Esophagus (tissue), 2 donors: Measurements from ENCODE around the gene LRIG3. TPM values are rescaled to one million over a fixed set of nuclear protein-coding genes. Genes with fewer than 3 reads are reported as not detected.

Experiments used
- H3K27ac ChIP-seq, 2 donors: one replicate each; pipeline ENCODE4 v1.5.1; 2013; ENCODE audit warnings: low read depth in 2 of 2, mild to moderate bottlenecking in 2 of 2, inconsistent platforms in 1 of 2, low read length in 1 of 2, moderate library complexity in 1 of 2
- H3K27me3 ChIP-seq, 2 donors: one replicate each; pipeline ENCODE4 v1.6.1; 2013; ENCODE audit warnings: low read length in 2 of 2, control low read depth in 1 of 2, mild to moderate bottlenecking in 1 of 2; ENCODE audit not compliant: insufficient read depth in 2 of 2, control insufficient read depth in 1 of 2
- H3K36me3 ChIP-seq, 2 donors: one replicate each; pipeline ENCODE4 v1.6.1; 2013; ENCODE audit warnings: low read length in 1 of 2; ENCODE audit not compliant: control insufficient read depth in 2 of 2, insufficient read depth in 2 of 2
- H3K4me1 ChIP-seq, 2 donors: one replicate each; pipeline ENCODE4 v1.6.1; 2013; ENCODE audit warnings: low read length in 1 of 2; ENCODE audit not compliant: control insufficient read depth in 2 of 2, insufficient read depth in 2 of 2
- H3K4me3 ChIP-seq, 2 donors: one replicate each; pipeline ENCODE4 v1.5.1; 2013; ENCODE audit warnings: low read length in 2 of 2, mild to moderate bottlenecking in 2 of 2, low read depth in 1 of 2, moderate library complexity in 1 of 2
- H3K9me3 ChIP-seq, 2 donors: one replicate each; pipeline ENCODE4 v1.6.1; 2013; ENCODE audit warnings: mild to moderate bottlenecking in 2 of 2, low read depth in 1 of 2, low read length in 1 of 2, moderate library complexity in 1 of 2; ENCODE audit not compliant: control insufficient read depth in 2 of 2, insufficient read depth in 1 of 2
- WGBS, 2 donors: extraction: QIAGEN DNeasy Blood & Tissue Kit; methylation state at CpG; one replicate each; pipeline ENCODE4 v1.1.7; 2013; 5-methylcytosine and 5-hydroxymethylcytosine counted together
- polyA plus RNA-seq, 2 donors: library from polyadenylated mRNA; stranded (reverse); fragments of 200-250 nt; gene quantifications; one replicate each; pipeline ENCODE4 v1.2.3, GENCODE V29; 2013
- donor health status: healthy with polysubstance abuse.
- donor health status: Bipolar disorder and iron deficiency.

Gene LRIG3
- polyA plus RNA-seq, 2 donors: 9.9 to 13.7 TPM

DNA sequence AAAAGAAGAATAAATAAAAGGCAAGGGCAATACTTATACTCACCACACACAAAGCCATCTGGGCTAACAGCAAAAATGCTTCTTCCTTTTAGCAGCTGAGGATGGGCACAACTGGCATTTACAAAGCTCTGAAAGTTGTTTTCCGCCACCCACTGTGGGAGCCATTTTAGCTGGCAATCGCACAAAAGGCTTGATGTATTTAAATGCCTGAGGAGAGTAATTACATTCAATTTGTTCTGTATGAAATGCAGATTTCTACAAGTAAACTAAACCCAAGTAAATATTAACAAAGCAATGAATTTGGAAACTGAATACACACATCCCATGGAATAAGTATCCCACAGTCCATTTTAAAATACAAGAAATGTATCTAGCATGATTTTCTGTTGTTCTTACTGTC is 37.5 kb downstream of the LRIG3 start:
- no peak overlapping the region for H3K4me3 ChIP-seq
- no peaks in the 10 kb centered on the region for H3K9me3 ChIP-seq
- no peaks in the 10 kb centered on the region for H3K27me3 ChIP-seq
- no peaks in the 10 kb centered on the region for H3K4me1 ChIP-seq
- H3K36me3 ChIP-seq: peaks cover 4 to 11% of the 10 kb centered on the region in 2 donors
- H3K27ac ChIP-seq: no peak overlapping the region
- 92 to 94% methylated on average over 2 of the region's 2 CpGs for WGBS, 2 donors

GRCh38 chr12:58881816-58882215 is 38.5 kb downstream of the LRIG3 start:
- Histone ChIP-seq H3K4me1 (peaks cover 0 to 5% of the 10 kb centered on the region in 2 donors), H3K36me3 (peaks cover 3 to 16% of the 10 kb centered on the region in 2 donors), H3K4me3 (no peak overlapping the region), H3K27me3 (no peaks in the 10 kb centered on the region), H3K27ac (no peak overlapping the region), H3K9me3 (no peaks in the 10 kb centered on the region)
- 68 to 75% methylated on average over 4 of the region's 4 CpGs for WGBS, 2 donors

- H3K36me3 ChIP-seq: peaks cover 0 to 20% of the 10 kb centered on the region in 2 donors
- 88 to 92% methylated on average over 7 of the region's 7 CpGs for WGBS, 2 donors
- peaks cover 0 to 5% of the 10 kb centered on the region in 2 donors for H3K4me1 ChIP-seq
- no peaks in the 10 kb centered on the region for H3K27me3 ChIP-seq
- H3K4me3 ChIP-seq: no peak overlapping the region
- H3K9me3 ChIP-seq: no peaks in the 10 kb centered on the region
- H3K27ac ChIP-seq: no peak overlapping the region
Measured at GRCh38 chr12:58880639-58881038, 39.7 kb downstream of the LRIG3 start.

DNA sequence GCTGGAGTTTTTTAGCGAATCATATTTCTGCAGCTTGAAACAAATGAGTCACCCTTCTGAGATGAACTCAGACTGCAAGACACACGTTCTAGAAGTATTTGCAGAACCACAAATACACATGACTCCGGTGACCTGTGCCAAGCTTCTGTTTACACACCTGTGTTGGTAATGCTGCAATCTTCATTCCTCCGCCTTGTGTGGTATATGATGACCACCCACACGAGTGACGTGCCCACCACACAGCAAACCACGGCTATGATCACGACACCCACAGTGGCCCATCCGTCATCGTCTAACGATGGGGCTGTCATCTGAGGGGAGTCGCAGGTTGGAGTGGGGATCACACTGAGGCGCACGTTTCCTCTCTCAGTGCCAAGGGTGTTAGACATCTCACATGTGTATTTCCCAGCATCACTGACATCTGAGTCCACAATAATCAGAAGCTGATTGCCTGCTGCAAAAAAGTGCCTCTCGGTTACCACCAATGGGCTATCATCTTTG is 43.0 kb downstream of the LRIG3 start:
- Histone ChIP-seq H3K36me3 (peaks cover 2 to 29% of the 10 kb centered on the region in 2 donors), H3K4me3 (no peak overlapping the region), H3K4me1 (peaks cover 0 to 5% of the 10 kb centered on the region in 2 donors), H3K9me3 (no peaks in the 10 kb centered on the region), H3K27ac (no peak overlapping the region), H3K27me3 (no peaks in the 10 kb centered on the region)
- WGBS, 2 donors: 47 to 48% methylated on average over 15 of the region's 15 CpGs

DNA sequence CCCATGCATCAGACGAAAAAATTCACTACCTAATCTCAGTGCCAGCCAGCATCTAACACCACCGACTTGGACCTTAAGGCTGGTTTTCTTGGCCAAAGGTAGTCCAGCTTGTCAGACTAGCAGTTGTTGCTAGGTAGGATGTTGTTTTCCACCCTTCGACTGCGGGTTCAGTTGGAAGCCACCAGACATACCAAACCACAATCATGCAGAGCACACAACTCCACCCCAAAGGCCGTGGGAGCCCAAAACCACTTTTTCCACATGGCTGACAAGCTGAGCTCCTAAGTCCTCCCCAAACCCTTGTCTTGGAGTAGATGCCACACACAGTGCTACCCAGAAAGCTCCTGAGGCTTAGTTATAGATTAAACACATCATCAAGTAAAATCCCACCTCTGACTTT is 46.8 kb downstream of the LRIG3 start:
- Histone ChIP-seq H3K27ac (peak overlapping the region in 1 of 2 donors; percentile 13), H3K9me3 (no peaks in the 10 kb centered on the region), H3K27me3 (no peaks in the 10 kb centered on the region), H3K4me3 (no peak overlapping the region), H3K36me3 (peaks cover 2 to 23% of the 10 kb centered on the region in 2 donors), H3K4me1 (peaks cover 0 to 5% of the 10 kb centered on the region in 2 donors)
- WGBS, 2 donors: 50 to 66% methylated on average over 5 of the region's 5 CpGs

DNA sequence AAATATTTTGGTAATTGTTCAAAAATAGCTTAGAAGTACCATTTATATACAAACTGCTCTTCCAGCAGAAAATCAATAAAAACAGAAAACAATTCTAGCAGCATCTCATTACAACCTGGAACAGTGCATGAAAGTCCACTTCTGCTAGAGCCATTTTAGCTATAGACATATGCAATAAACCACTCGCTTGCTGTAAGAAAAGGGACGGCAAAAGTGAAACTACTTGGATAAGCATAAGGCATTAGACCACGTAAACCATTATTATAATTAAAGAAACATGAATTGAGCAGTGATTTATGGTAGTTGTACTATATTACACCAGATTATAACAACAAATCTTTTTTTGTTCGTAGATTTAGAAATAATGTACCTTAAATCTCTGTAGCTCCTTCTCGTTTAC is 48.7 kb downstream of the LRIG3 start:
- 58 to 60% methylated on average over 5 of the region's 5 CpGs for WGBS, 2 donors
- no peaks in the 10 kb centered on the region for H3K4me1 ChIP-seq
- H3K27ac ChIP-seq: no peak overlapping the region
- no peak overlapping the region for H3K4me3 ChIP-seq
- no peaks in the 10 kb centered on the region for H3K9me3 ChIP-seq
- no peaks in the 10 kb centered on the region for H3K27me3 ChIP-seq
- H3K36me3 ChIP-seq: peaks cover 2 to 15% of the 10 kb centered on the region in 2 donors

DNA sequence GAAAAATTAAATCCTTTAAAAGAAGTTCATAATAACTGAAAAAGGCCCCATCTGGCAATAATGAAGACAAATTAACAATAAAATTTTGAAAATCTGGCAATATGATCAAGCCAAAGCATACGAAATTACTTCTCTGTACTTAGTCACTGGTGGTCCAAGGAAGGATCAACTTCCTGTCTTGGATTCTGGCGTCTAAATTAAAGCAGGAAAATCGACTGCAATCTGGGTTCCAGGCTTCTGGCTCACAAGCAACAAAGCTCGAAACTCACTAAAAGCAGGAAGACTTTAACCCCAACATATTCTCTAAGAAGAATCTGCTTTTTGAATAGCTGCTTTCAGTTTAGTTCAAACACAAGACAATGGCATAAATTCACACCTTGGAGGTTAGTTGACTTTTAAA is 49.7 kb downstream of the LRIG3 start:
- no peak overlapping the region for H3K4me3 ChIP-seq
- H3K36me3 ChIP-seq: peaks cover 5 to 12% of the 10 kb centered on the region in 2 donors
- H3K9me3 ChIP-seq: no peaks in the 10 kb centered on the region
- no peaks in the 10 kb centered on the region for H3K27me3 ChIP-seq
- no peak overlapping the region for H3K27ac ChIP-seq
- 55 to 57% methylated on average over 4 of the region's 4 CpGs for WGBS, 2 donors
- H3K4me1 ChIP-seq: no peaks in the 10 kb centered on the region

DNA sequence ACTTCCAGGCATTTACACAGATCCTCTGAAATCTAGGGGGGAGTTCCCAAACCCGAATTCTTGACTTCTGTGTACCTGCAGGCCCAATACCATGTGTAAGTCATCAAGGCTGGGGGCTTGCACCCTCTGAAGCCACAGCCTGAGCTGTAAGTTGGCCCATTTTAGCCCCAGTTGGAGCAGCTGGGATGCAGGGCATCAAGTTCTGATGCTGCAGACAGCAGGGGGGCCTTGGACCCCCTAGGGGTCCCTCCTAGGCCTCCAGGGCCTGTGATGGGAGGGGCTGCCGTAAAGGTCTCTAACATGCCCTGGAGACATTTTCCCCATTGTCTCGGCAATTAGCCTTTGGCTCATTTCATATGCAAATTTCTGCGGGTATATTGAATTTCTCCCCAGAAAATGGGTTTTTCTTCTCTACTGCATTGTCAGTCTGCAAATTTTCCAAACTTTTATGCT is 59.5 kb downstream of the LRIG3 start:
- 54 to 68% methylated on average over 4 of the region's 4 CpGs for WGBS, 2 donors
- no peak overlapping the region for H3K27ac ChIP-seq
- H3K9me3 ChIP-seq: no peaks in the 10 kb centered on the region
- H3K4me3 ChIP-seq: no peak overlapping the region
- no peaks in the 10 kb centered on the region for H3K36me3 ChIP-seq
- no peaks in the 10 kb centered on the region for H3K27me3 ChIP-seq
- H3K4me1 ChIP-seq: no peaks in the 10 kb centered on the region

GRCh38 chr12:58860056-58860787 is 60.1 kb downstream of the LRIG3 start:
- 82 to 92% methylated on average over 8 of the region's 8 CpGs for WGBS, 2 donors
- Histone ChIP-seq H3K9me3 (no peaks in the 10 kb centered on the region), H3K27me3 (no peaks in the 10 kb centered on the region), H3K36me3 (no peaks in the 10 kb centered on the region), H3K4me3 (no peak overlapping the region), H3K27ac (no peak overlapping the region), H3K4me1 (no peaks in the 10 kb centered on the region)

DNA sequence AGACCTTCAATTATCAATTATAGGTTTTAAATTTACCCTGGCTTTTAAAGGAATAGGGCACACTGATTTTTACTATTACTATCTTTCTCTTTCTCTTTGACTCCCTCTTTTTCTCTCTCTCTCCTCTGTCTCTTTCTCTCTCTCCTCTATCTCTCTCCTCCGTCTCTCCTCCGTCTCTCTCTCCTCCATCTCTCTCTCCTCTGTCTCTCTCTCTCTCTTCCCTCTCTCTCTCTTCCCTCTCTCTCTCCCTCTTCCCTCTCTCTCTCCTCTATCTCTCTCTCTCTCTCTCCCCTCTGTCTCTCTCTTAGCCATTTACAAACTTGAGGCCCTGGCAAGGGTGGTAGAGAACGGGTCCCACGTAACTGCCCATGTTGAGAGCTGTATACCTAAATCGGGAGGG is 62.3 kb downstream of the LRIG3 start:
- WGBS, 2 donors: 93 to 96% methylated on average over 5 of the region's 5 CpGs

More for the DNA sequence above, 62.3 kb downstream of the LRIG3 start:
- Histone ChIP-seq H3K4me3 (no peak overlapping the region), H3K9me3 (no peaks in the 10 kb centered on the region), H3K36me3 (no peaks in the 10 kb centered on the region), H3K4me1 (no peaks in the 10 kb centered on the region), H3K27ac (no peak overlapping the region), H3K27me3 (no peaks in the 10 kb centered on the region)
